GM10248 (cell line): Measurements from ENCODE around the gene CTLA4.

Experiments used
- CTCF ChIA-PET: fragments of 300-600 bp; sonication (Branson Sonifier 250); formaldehyde crosslinking; extraction: SDS; loops from one replicate; lab custom pipeline; 2021; ENCODE audit warnings: antibody characterized with exemption; lab: Yijun Ruan, JAX
- POLR2A ChIA-PET: fragments of 350-650 bp; sonication (Branson Sonifier 250); formaldehyde crosslinking; extraction: SDS; loops from one replicate; lab custom pipeline; 2020; ENCODE audit warnings: antibody characterized with exemption; lab: Yijun Ruan, JAX
- DNase-seq: peaks from one replicate; pipeline ENCODE4 v3.0.0; 2012; ENCODE audit errors: extremely low spot score
- CTCF ChIP-seq: IDR thresholded peaks from 2 replicates; pipeline ENCODE4 v1.5.1; 2012; ENCODE audit warnings: mild to moderate bottlenecking, low read depth; ENCODE audit errors: extremely low read depth, missing control alignments, control extremely low read depth

Gene CTLA4

GRCh38 chr2:203889944-203890343 lies 22.4 kb downstream of the CTLA4 start:
- POLR2A ChIA-PET, result no interaction called here
- DNase-seq, result no peak
- CTCF ChIA-PET, result interaction anchor here (1.0 to 1.4 kb wide), 4 partner anchors 8 to 17 kb away, joined by 3 read pairs; no protein-coding TSS in a partner anchor
- TF ChIP-seq CTCF, result no peak

GRCh38 chr2:203890733-203891132 lies 23.2 kb downstream of the CTLA4 start:
- TF ChIP-seq CTCF, result no peak
- no peak for DNase-seq
- ChIA-PET CTCF (interaction anchor here (1.2 to 1.4 kb wide), 3 partner anchors 9 to 18 kb away, joined by 3 read pairs; no protein-coding TSS in a partner anchor), POLR2A (no interaction called here)

- no peak for DNase-seq
- CTCF ChIA-PET, result interaction anchor here (1.2 kb wide), 1 partner anchor 9 kb away, joined by 3 read pairs; no protein-coding TSS in a partner anchor
These were observed 23.9 kb downstream of the CTLA4 start for GRCh38 chr2:203891474-203891873.

GRCh38 chr2:203892207-203892606 lies 24.6 kb downstream of the CTLA4 start:
- no peak for DNase-seq
- TF ChIP-seq CTCF, result no peak
- CTCF ChIA-PET, result interaction anchor here (1.2 kb wide), 1 partner anchor 8 kb away, joined by 3 read pairs; no protein-coding TSS in a partner anchor
- POLR2A ChIA-PET, result no interaction called here

More at GRCh38 chr2:203891474-203891873, 23.9 kb downstream of the CTLA4 start:
- TF ChIP-seq CTCF, result no peak
- POLR2A ChIA-PET, result no interaction called here

- DNase-seq, result no peak
- ChIA-PET POLR2A (no interaction called here), CTCF (no interaction called here)
- no peak for TF ChIP-seq CTCF
These were observed 25.8 kb downstream of the CTLA4 start for GRCh38 chr2:203893401-203893800.

GRCh38 chr2:203893840-203894239 lies 26.3 kb downstream of the CTLA4 start:
- no peak for DNase-seq
- POLR2A ChIA-PET, result no interaction called here
- TF ChIP-seq CTCF, result no peak
- CTCF ChIA-PET, result no interaction called here

GRCh38 chr2:203894262-203894661 lies 26.7 kb downstream of the CTLA4 start:
- TF ChIP-seq CTCF, result no peak
- CTCF ChIA-PET, result interaction anchor here (1.2 kb wide), 1 partner anchor 8 kb away, joined by 4 read pairs; no protein-coding TSS in a partner anchor
- no peak for DNase-seq
- POLR2A ChIA-PET, result no interaction called here
